Amniotic epithelial cell (primary cell): Measurements from ENCODE around the gene RBP5.
A peak's percentile ranks its signal among the peaks of the same experiment; 100 is the strongest.

Experiments used
- DNase-seq: peaks from one replicate; pipeline ENCODE4 v3.0.0-alpha.2; 2010; ENCODE audit warnings: low read depth

Gene RBP5

GRCh38 chr12:7101047-7101693, 27.5 kb downstream of the RBP5 start:
- no peak for DNase-seq

GRCh38 chr12:7100239-7100638, 28.4 kb downstream of the RBP5 start:
- no peak for DNase-seq

DNA sequence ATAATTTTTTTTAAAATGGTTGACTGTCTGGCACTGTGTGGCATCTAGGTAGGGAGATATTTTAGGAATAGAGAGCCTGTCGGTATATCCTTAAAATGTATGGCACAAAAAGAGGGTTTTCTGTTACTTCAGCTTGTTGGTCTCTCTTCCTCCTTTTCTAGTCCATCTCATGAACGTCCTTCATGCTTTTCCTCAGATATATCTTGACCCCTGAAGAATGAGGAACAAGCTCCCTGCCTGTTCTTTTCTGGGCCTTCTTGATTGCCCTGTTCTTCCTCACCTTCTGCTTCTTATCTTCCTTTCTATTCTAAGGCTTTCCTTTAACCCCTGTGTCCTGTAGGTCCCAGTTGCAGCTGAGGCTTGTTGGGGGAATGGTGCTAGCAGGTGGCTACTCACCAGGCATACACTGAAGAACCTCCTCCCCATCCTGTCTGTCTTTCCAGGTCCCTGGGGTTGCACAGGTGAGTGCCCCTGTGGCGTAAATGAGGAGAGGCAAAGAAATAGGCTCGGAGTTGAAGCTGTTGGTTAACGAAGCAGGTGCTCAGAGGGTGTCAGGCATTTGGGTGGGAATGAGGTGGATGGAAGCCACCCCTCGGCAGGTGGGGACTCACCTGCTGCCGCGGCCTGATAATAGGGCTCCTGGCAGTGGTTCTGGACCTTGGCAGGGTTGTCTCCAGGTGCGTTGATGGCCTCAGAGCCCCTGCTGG, 29.2 kb downstream of the RBP5 start:
- no peak for DNase-seq

- no peak for DNase-seq
Measured at GRCh38 chr12:7096979-7097378, 31.7 kb downstream of the RBP5 start.

GRCh38 chr12:7096006-7096932, 32.4 kb downstream of the RBP5 start:
- no peak for DNase-seq

DNA sequence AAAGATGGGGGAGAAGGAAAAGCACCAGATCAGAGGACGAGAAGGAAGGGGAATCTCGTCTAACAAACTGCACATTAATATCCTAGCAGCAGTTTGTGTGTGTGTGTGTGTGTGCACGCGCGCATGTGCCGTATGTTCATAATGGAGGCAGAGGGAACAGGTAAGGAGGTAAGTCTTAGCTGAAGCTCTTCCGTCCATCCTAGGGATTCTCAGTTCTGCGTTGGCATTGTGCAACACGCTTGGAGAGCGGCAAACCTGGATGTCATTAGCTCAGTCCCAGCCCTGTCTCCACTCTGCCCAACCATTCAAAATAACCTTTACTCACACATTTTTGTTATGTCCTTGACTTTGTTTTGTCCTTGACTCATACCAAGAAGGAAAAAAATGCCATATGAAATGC, 34.8 kb downstream of the RBP5 start:
- DNase-seq: peak; percentile 36

GRCh38 chr12:7093486-7093885, 35.2 kb downstream of the RBP5 start:
- no peak for DNase-seq

DNA sequence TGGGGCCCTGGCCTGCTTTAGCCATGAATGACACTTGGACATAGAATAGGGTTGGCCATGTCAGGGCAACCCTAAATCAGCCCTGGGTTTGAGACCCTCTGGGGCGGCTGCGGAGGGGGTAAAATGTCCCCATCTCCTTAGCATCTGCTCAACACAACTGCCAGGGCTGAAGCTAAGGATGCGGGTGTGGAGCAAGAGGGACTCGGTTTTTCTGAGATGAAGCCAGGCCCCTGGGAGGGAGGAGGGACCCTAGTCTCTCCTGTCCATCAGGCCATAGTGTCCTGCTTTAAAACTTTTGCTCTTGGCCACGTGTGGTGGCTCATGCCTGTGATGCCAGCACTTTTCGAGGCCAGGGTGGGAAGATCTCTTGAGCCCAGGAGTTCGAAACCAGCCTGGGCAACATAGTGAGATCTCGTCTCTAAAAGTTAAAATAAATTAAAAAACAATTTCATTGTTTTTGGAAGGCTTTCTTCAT, 35.7 kb downstream of the RBP5 start:
- DNase-seq: no peak

DNA sequence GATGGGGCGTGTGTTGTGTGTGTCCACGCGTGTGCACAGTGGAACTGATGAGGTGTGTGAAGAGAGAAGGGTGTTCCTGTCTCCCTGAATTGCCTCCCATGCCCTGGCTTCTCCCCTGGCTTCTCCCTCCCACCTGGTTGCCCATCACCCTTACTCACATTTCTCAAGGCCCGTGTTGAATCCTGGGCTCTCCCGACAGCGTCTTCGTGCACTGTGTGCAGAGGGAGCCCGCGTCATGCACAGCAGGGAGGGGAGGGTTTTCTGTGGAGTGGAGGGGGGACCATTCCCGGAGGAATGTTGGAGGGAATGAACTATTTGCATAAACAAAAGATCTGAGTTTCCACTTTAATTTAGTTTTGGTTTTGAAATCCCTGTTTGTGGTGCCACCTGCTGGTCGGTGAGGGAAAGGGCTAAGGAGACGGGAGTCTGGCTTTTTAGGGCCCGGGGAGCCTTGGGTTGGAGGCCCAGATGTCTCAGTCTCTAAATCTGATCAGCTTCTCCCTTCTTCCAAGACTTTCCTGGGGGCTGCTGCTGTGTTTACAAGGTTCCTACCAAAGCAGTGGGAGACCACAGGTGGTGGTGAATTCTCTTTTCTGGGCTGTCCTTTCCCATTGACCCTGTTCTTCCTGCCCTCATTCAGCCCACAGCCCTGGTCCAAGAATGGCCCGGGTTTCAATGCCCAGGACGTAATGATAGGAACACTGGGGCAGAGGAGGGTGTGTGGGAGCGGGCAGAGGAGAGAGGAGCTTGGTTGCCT, 36.3 kb downstream of the RBP5 start, which contains the start of gene C1R:
C1R (minus strand) TSS at position 217 of the 757 bp plus-strand sequence; CDS start at position 160, 57 bp downstream.
- DNase-seq: peak; percentile 88

DNA sequence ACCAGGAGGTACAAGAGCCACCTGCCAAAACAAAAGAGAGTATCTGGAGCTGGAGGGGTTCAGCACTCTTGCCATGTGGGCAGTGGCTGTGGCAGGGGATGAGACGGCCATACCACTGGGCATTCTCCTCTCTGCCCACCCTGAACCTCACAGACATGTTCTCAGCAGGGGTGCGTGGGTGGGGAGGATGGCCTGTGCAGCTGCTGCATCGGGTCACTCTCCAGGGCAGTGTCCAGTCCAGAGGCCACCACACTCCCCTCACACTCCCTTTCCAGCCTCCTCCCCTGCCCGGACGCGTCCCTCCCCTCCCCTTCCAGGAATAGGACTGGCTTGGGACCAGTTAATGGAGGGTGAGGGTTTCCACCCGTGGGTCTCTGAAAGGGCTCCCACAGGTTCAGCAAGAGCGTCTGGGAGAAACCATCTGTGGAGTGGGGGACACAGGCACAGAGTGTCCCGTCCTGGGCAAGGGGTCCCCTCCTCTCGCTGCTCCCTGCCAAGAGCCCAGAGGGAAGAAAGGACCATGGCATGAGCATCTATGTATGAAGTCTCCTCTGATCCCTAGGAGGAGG, 36.9 kb downstream of the RBP5 start:
- no peak for DNase-seq

DNA sequence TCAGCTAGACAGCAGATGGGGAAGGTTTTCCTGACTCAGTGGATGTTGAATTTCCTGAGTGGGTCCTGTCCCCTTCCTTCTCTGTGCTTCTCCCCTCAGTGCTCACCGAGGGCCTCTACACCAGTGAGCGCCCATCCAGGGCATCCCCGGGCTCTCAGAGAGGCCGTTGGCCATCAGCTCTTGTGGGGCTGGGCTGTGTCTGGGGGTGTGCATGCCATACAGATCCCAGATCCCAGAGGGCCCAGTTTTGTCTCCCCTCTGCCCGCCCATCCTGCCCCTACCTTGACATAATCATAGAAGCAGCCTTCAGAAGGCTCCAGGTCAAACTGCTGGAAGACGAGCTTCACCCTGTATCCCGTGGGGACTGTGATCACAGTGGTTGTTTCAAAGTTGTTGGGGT, 37.5 kb downstream of the RBP5 start:
- DNase-seq: no peak

- DNase-seq: no peak
Measured at GRCh38 chr12:7090222-7090998, 38.3 kb downstream of the RBP5 start.

DNA sequence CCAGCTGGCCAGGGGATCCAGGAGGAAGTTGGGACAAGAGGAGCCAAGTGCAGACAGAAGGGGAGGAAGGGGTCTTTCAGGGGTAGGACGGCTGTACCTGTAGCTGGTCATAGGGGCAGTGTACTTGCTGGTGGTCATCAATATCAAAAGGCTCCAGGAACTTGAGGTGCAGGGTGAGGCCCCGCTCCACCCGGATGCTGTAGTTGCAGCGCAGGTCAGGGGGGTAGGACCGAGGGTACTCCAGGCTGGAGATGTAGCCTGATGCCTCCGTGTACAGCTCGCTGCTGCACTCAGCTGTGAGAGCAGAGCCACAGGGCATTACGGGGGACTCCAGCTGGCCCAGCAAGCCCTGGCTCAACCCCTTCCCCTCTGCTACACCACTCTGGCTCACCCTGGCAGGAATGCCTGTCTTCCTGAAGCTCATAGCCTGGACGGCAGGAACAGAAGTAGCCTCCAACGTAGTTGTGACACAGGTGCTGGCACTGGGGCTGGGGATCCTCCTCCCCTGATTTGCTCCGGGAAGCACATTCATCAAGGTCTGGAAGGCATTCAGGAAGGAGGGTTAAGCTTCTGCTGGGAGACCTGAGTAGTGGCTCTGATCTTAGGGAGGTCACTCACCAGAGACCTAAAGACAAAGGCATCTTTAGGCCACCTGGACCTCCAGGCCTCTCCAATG, 39.4 kb downstream of the RBP5 start:
- no peak for DNase-seq

DNA sequence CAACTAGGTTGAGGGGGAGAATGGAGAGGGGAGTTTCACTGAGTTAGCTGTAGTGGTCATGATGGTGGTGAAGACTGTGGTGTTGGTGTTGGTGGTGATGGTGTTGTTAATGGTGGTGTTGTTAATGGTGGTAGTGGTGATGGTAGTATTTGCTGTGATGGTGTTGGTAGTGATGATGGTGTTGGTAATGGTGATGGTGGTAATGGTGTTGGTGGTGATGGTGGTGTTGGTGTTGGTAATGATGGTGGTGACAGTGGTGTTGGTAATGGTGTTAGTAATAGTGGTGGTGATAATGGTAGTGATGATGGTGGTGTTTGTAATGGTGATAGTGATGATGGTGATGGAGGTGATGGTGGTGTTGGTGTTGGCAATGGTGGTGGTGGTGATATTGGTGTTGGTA, 45.6 kb downstream of the RBP5 start:
- no peak for DNase-seq

GRCh38 chr12:7081037-7081436, 47.7 kb downstream of the RBP5 start:
- no peak for DNase-seq

DNA sequence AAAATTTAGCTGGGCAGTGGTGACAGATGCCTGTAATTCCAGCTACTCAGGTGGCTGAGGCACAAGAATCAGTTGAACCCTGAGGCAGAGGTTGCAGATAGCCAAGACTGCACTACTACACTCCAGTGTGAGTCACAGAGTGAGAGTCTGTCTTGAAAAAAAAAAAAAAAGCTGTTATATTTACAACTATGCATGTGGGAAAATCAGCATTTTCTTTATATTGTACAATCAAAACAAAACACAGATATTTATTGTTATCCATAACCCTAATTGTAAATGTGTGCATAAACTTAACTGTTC, 48.9 kb downstream of the RBP5 start:
- peak; percentile 75 for DNase-seq

- no peak for DNase-seq
Measured at GRCh38 chr12:7078163-7078562, 50.5 kb downstream of the RBP5 start.

GRCh38 chr12:7076493-7076892, 52.2 kb downstream of the RBP5 start:
- no peak for DNase-seq

GRCh38 chr12:7075939-7076338, 52.8 kb downstream of the RBP5 start:
- DNase-seq: peak; percentile 84

GRCh38 chr12:7075518-7075917, 53.2 kb downstream of the RBP5 start:
- no peak for DNase-seq
